B cell (primary cell): ENCODE measurements around the gene FBXO44. TPM values are rescaled to one million over a fixed set of nuclear protein-coding genes. Genes with fewer than 3 reads are reported as not detected.

Experiments used
- ATAC-seq: fragments of 200-7000 bp; cut with Tn5 transposase; one replicate; pipeline ENCODE4 v1.10.0; 2021; ENCODE audit warnings: low read depth, mild to moderate bottlenecking, moderate number of reproducible peaks, moderate library complexity
- CTCF ChIA-PET: fragments of 350-600 bp; sonication (Branson Sonifier 250); formaldehyde crosslinking; loops from one replicate; lab custom pipeline; 2021; ENCODE audit warnings: antibody characterized with exemption, inconsistent platforms; lab: Charles Lee
- POLR2A ChIA-PET: fragments of 350-600 bp; sonication (Branson Sonifier 250); formaldehyde crosslinking; loops from one replicate; lab custom pipeline; 2021; ENCODE audit warnings: antibody characterized with exemption; lab: Charles Lee
- DNase-seq: peaks from one replicate; pipeline ENCODE4 v3.0.0; 2013
- H2AFZ ChIP-seq: 2 replicates; pipeline ENCODE4 v1.6.1; 2012; ENCODE audit warnings: mild to moderate bottlenecking, low read depth, low read length; ENCODE audit not compliant: insufficient read depth, poor library complexity, severe bottlenecking
- H3K27ac ChIP-seq, 2 donors: 1 replicate in 1 of 2; 2 replicates in 1 of 2; pipeline ENCODE4 v1.5.1; 2012 to 2013; ENCODE audit warnings: low read length in 2 of 2, mild to moderate bottlenecking in 2 of 2, moderate library complexity in 1 of 2
- H3K27me3 ChIP-seq, 4 experiments: fragments of 200-600 bp in 1 of 4; sonication (generic) in 1 of 4; replicated peaks in 1 of 4; 1 replicate in 2 of 4; 2 replicates in 2 of 4; pipeline versions ENCODE4 v1.6.1 to v1.7.0; 2013 to 2016; ENCODE audit warnings: low read length in 3 of 4, mild to moderate bottlenecking in 2 of 4, mixed read lengths in 1 of 4, moderate library complexity in 1 of 4; ENCODE audit not compliant: insufficient read depth in 4 of 4, control insufficient read depth in 3 of 4; ENCODE audit errors: control extremely low read depth in 1 of 4
- H3K36me3 ChIP-seq, 2 experiments: replicated peaks in 1 of 2; 1 replicate in 1 of 2; 2 replicates in 1 of 2; pipeline versions ENCODE4 v1.6.1 to v1.7.1; 2013; ENCODE audit warnings: low read length in 1 of 2; ENCODE audit not compliant: insufficient read depth in 2 of 2, control insufficient read depth in 1 of 2; ENCODE audit errors: control extremely low read depth in 1 of 2, extremely low read depth in 1 of 2
- H3K4me1 ChIP-seq, 2 donors: fragments of 200-600 bp in 1 of 2; sonication (generic) in 1 of 2; 1 replicate in 1 of 2; 2 replicates in 1 of 2; pipeline versions ENCODE4 v1.5.1 to v1.6.1; 2013 to 2017; ENCODE audit warnings: low read length in 2 of 2; ENCODE audit not compliant: control insufficient read depth in 2 of 2, insufficient read depth in 2 of 2
- H3K4me2 ChIP-seq: replicated peaks from 2 replicates; pipeline ENCODE3; 2012; ENCODE audit warnings: mild to moderate bottlenecking, low read depth, low read length; ENCODE audit not compliant: poor library complexity, severe bottlenecking
- H3K4me3 ChIP-seq, 5 experiments: fragments of 200-600 bp in 1 of 5; sonication (generic) in 1 of 5; 1 replicate in 3 of 5; 2 replicates in 2 of 5; pipeline versions ENCODE4 v1.5.1 to v1.7.0; 2011 to 2016; ENCODE audit warnings: low read length in 4 of 5, mild to moderate bottlenecking in 4 of 5, low read depth in 2 of 5, control low read depth in 1 of 5, moderate library complexity in 1 of 5; ENCODE audit not compliant: insufficient read depth in 1 of 5; ENCODE audit errors: control extremely low read depth in 1 of 5, extremely low read depth in 1 of 5
- H3K79me2 ChIP-seq: fragments of 200-600 bp; sonication (generic); one replicate; pipeline ENCODE4 v1.6.0; 2016; ENCODE audit warnings: low read length; ENCODE audit not compliant: control insufficient read depth, insufficient read depth
- H3K9ac ChIP-seq: fragments of 200-600 bp; sonication (generic); 2 replicates; pipeline ENCODE4 v1.6.1; 2017; ENCODE audit warnings: mild to moderate bottlenecking, low read length, moderate library complexity
- H3K9me3 ChIP-seq, 3 donors: one replicate each; pipeline versions ENCODE4 v1.6.1 to v1.7.1; 2013; ENCODE audit warnings: low read length in 2 of 3; ENCODE audit not compliant: control insufficient read depth in 2 of 3, insufficient read depth in 1 of 3; ENCODE audit errors: control extremely low read depth in 1 of 3
- H4K20me1 ChIP-seq: 2 replicates; pipeline ENCODE4 v1.6.0; 2012; ENCODE audit warnings: mild to moderate bottlenecking, low read length; ENCODE audit not compliant: insufficient read depth, control insufficient read depth, poor library complexity, severe bottlenecking
- H3K27ac Mint-ChIP-seq: one replicate; pipeline ENCODE4 v1.8.0; 2021; ENCODE audit warnings: mixed read lengths
- H3K27me3 Mint-ChIP-seq: one replicate; pipeline ENCODE4 v1.8.0; 2021; ENCODE audit warnings: mixed read lengths
- H3K4me1 Mint-ChIP-seq: one replicate; pipeline ENCODE4 v1.8.0; 2021; ENCODE audit warnings: mixed read lengths
- H3K4me3 Mint-ChIP-seq: one replicate; pipeline ENCODE4 v1.8.0; 2021; ENCODE audit warnings: mixed read lengths
- H3K9me3 Mint-ChIP-seq: one replicate; pipeline ENCODE4 v1.8.0; 2022; ENCODE audit warnings: mixed read lengths; ENCODE audit not compliant: insufficient read depth
- EZH2 ChIP-seq: IDR thresholded peaks from 2 replicates; pipeline ENCODE4 v1.6.1; 2012; ENCODE audit warnings: borderline replicate concordance, low read depth, mild to moderate bottlenecking, moderate library complexity, low read length; ENCODE audit not compliant: insufficient read depth, poor library complexity, severe bottlenecking
- WGBS: methylation state at CpG from one replicate; pipeline ENCODE4 v1.1.5; 2013; ENCODE audit warnings: missing lambda C conversion rate; ENCODE audit not compliant: insufficient coverage; 5-methylcytosine and 5-hydroxymethylcytosine counted together
- intact Hi-C: fragments of 100-400 bp; cut with micrococcal nuclease; formaldehyde crosslinking; loops from one replicate; pipeline ENCODE4 v1.10.0; 2022
- polyA plus RNA-seq: library from polyadenylated mRNA; depleted of rRNA; stranded (reverse); fragments of >200 nt; gene quantifications from 2 replicates; pipeline ENCODE4 v1.2.3, GENCODE V29; 2012
- total RNA-seq, 2 donors: library from RNA; stranded (reverse); fragments of 120-200 nt in 1 of 2; gene quantifications; 1 replicate in 1 of 2; 2 replicates in 1 of 2; pipeline versions ENCODE4 v1.2.3 to v1.2.4, GENCODE V29; 2013 to 2022
- TF ChIP-seq, protein P1 (sequence below): fragments of 200-600 bp; IDR thresholded peaks from one replicate; pipeline ENCODE4 v1.8.0; 2022; ENCODE audit warnings: antibody characterized with exemption, mild to moderate bottlenecking

FBXO44 gene
- total and polyA plus RNA-seq, 2 donors (not counting 1 experiment from before 2014, with no cell fraction given) = 61.5 to 101 TPM

DNA sequence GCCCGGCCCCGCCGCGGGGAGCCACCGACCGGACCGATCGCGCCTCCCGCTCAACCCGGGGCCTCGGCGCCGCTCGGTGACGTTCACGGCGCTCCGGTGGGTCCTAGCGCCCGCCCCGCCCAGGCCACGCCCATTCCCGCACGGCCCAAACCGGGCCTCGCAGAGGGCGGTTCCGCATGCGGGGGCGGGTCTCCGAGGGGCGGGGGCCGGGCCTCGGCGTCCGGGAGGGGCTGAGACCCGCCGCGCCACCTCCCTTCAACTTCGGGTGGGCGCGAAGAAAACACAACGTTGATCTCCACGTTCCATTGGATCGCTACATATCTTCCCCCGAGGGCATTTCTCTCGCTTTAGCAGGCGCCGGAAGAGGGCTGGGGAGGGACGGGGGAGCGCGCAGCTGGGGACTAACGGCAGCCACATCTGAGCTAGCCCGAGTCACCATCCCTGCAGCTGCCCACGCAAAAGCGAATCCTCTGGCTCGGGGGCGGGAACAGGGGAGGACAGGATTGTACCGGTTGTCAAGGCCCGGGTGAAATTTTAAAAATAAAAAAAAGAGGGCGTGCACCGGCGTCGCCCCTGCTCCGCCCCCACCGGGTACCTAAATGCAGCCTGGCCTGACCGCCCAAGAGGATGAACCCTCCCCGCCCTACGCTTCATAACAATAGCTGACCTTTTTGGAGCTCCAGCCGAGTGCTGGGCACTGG is 26.5 kb downstream of the FBXO44 start, which contains the start of gene MAD2L2:
Gene MAD2L2 (minus strand): TSS at position 78 of the 701 bp plus-strand sequence. CDS start 547 bp downstream, outside the sequence.
- POLR2A ChIA-PET = interaction anchor here (0.8 to 2.5 kb wide), 6 partner anchors 9 to 229 kb away, joined by 3 to 20 read pairs (median 6); partner anchors contain the start of gene FBXO6
- Histone ChIP-seq H2AFZ (peak within 1 kb of the TSS; percentile 96), H3K4me3 (peak within 1 kb of the TSS; percentile 46 to 96 (median 89)), H3K79me2 (no peaks in the 10 kb centered on the region), H3K36me3 (peaks cover 0 to 2% of the 10 kb centered on the region in 2 experiments), H3K27me3 (peaks cover 0 to 4% (median 0%) of the 10 kb centered on the region in 4 experiments), H4K20me1 (no peaks in the 10 kb centered on the region), H3K4me1 (peaks cover 11 to 20% of the 10 kb centered on the region in 2 donors), H3K27ac (peak within 1 kb of the TSS; percentile 51 to 77), H3K9me3 (no peaks in the 10 kb centered on the region), H3K4me2 (peak within 1 kb of the TSS; percentile 97), H3K9ac (peak within 1 kb of the TSS; percentile 93)
- peak within 1 kb of the TSS; percentile 92 for H3K4me3 Mint-ChIP-seq
- ATAC-seq = peak; percentile 94
- peak; percentile 92 for DNase-seq
- H3K27ac Mint-ChIP-seq = peak within 1 kb of the TSS; percentile 94
- no peaks in the 10 kb centered on the region for H3K27me3 Mint-ChIP-seq
- peaks cover 20% of the 10 kb centered on the region for H3K4me1 Mint-ChIP-seq
- intact Hi-C loops = loop anchor here (1.0 to 10.0 kb wide), 8 partner anchors 17 to 986 kb away; partner anchors contain the start of genes CLCN6, FBXO2, FBXO44 and FBXO6
- H3K9me3 Mint-ChIP-seq = no peaks in the 10 kb centered on the region
- WGBS = under 1% methylated on average over 62 of the region's 71 CpGs
- CTCF ChIA-PET = interaction anchor here (0.6 to 4.2 kb wide), 10 partner anchors 9 to 50 kb away, joined by 3 to 23 read pairs (median 4); partner anchors contain the start of gene FBXO6
- TF ChIP-seq, protein P1, sequence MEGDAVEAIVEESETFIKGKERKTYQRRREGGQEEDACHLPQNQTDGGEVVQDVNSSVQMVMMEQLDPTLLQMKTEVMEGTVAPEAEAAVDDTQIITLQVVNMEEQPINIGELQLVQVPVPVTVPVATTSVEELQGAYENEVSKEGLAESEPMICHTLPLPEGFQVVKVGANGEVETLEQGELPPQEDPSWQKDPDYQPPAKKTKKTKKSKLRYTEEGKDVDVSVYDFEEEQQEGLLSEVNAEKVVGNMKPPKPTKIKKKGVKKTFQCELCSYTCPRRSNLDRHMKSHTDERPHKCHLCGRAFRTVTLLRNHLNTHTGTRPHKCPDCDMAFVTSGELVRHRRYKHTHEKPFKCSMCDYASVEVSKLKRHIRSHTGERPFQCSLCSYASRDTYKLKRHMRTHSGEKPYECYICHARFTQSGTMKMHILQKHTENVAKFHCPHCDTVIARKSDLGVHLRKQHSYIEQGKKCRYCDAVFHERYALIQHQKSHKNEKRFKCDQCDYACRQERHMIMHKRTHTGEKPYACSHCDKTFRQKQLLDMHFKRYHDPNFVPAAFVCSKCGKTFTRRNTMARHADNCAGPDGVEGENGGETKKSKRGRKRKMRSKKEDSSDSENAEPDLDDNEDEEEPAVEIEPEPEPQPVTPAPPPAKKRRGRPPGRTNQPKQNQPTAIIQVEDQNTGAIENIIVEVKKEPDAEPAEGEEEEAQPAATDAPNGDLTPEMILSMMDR = no peak
- no peak for TF ChIP-seq EZH2
